H1 (cell line): ENCODE measurements around the gene RERE. TPM values are rescaled to one million over a fixed set of nuclear protein-coding genes. Genes with fewer than 3 reads are reported as not detected.

Experiments used
- CTCF ChIA-PET: fragments of 300-600 bp; sonication (Branson Sonifier 250); formaldehyde crosslinking; loops from one replicate; lab custom pipeline; 2021; ENCODE audit not compliant: partially characterized antibody; lab: Charles Lee
- POLR2A ChIA-PET: fragments of 300-600 bp; sonication (Branson Sonifier 250); formaldehyde crosslinking; loops from one replicate; lab custom pipeline; 2021; ENCODE audit warnings: inconsistent platforms; ENCODE audit not compliant: partially characterized antibody; lab: Charles Lee
- DNase-seq, 2 experiments: peaks; one replicate each; pipeline versions ENCODE4 v3.0.0 to v3.0.0-alpha.2; 2010 to 2022; ENCODE audit warnings: low spot score in 2 of 2, low read depth in 1 of 2, mixed read lengths in 1 of 2
- FAIRE-seq: peaks from 2 replicates; lab custom pipeline; 2011; peaks lifted over from hg19 to GRCh38; lab: Jason Lieb, UNC
- H2AFZ ChIP-seq: 2 replicates; pipeline ENCODE4 v1.8.1; 2012; ENCODE audit warnings: low read length, inconsistent platforms
- H2AK5ac ChIP-seq: 2 replicates; pipeline ENCODE4 v1.6.1; 2013; ENCODE audit warnings: low read depth, low read length
- H2BK120ac ChIP-seq: replicated peaks from 2 replicates; pipeline ENCODE3; 2013; ENCODE audit warnings: low read depth, low read length, inconsistent platforms
- H2BK12ac ChIP-seq: 2 replicates; pipeline ENCODE4 v1.6.1; 2013; ENCODE audit warnings: low read depth, low read length
- H2BK15ac ChIP-seq: 2 replicates; pipeline ENCODE4 v1.6.1; 2013; ENCODE audit warnings: low read length
- H2BK20ac ChIP-seq: 2 replicates; pipeline ENCODE4 v1.6.1; 2013; ENCODE audit warnings: low read length
- H2BK5ac ChIP-seq: 2 replicates; pipeline ENCODE4 v1.6.1; 2013; ENCODE audit warnings: low read depth, low read length
- H3K14ac ChIP-seq: 2 replicates; pipeline ENCODE4 v1.6.1; 2013; ENCODE audit warnings: inconsistent platforms; ENCODE audit not compliant: insufficient read length
- H3K18ac ChIP-seq: 2 replicates; pipeline ENCODE4 v1.6.1; 2013; ENCODE audit warnings: low read length; ENCODE audit errors: extremely low read depth
- H3K23ac ChIP-seq: 2 replicates; pipeline ENCODE4 v1.6.1; 2013; ENCODE audit warnings: inconsistent platforms; ENCODE audit not compliant: insufficient read length
- H3K23me2 ChIP-seq: 2 replicates; pipeline ENCODE4 v1.6.1; 2013; ENCODE audit warnings: low read depth, low read length
- H3K27ac ChIP-seq: 2 replicates; pipeline ENCODE4 v1.6.1; 2011; ENCODE audit warnings: low read depth, low read length, inconsistent platforms
- H3K27me3 ChIP-seq, 4 experiments: replicated peaks in 1 of 4; 1 replicate in 1 of 4; 2 replicates in 3 of 4; pipeline versions ENCODE4 v1.6.1 to v1.8.1; 2011 to 2013; ENCODE audit warnings: low read length in 3 of 4, mild to moderate bottlenecking in 3 of 4, inconsistent platforms in 2 of 4, mixed read lengths in 2 of 4, moderate library complexity in 1 of 4; ENCODE audit not compliant: control insufficient read depth in 3 of 4, insufficient read depth in 3 of 4; ENCODE audit errors: extremely low read depth in 1 of 4
- H3K36me3 ChIP-seq, 4 experiments: 2 replicates each; pipeline versions ENCODE4 v1.6.1 to v1.8.1; 2011 to 2013; ENCODE audit warnings: mild to moderate bottlenecking in 4 of 4, low read length in 3 of 4, moderate library complexity in 2 of 4, control low read depth in 1 of 4, inconsistent platforms in 1 of 4; ENCODE audit not compliant: insufficient read depth in 4 of 4, control insufficient read depth in 2 of 4
- H3K4ac ChIP-seq: replicated peaks from 2 replicates; pipeline ENCODE3; 2013; ENCODE audit warnings: low read length, low read depth, mixed read lengths, inconsistent platforms; ENCODE audit not compliant: insufficient read length
- H3K4me1 ChIP-seq, 4 experiments: replicated peaks in 1 of 4; 1 replicate in 1 of 4; 2 replicates in 3 of 4; pipeline versions ENCODE4 v1.6.1 to v1.8.1; 2011 to 2013; ENCODE audit warnings: low read length in 3 of 4, inconsistent platforms in 2 of 4, mixed read lengths in 1 of 4; ENCODE audit not compliant: insufficient read depth in 4 of 4, control insufficient read depth in 3 of 4
- H3K4me2 ChIP-seq, 2 experiments: 2 replicates each; pipeline versions ENCODE4 v1.6.1 to v1.8.1; 2011 to 2013; ENCODE audit warnings: low read depth in 2 of 2, low read length in 2 of 2, control low read depth in 1 of 2, inconsistent platforms in 1 of 2, mild to moderate bottlenecking in 1 of 2; ENCODE audit not compliant: insufficient read depth in 1 of 2
- H3K4me3 ChIP-seq, 4 experiments: fragments of 200-600, 300-600 bp in 1 of 4; sonication (generic), shearing (Covaris generic), sonication (Bioruptor Twin) in 1 of 4; 2 replicates each; pipeline versions ENCODE4 v1.5.1 to v1.8.1; 2011 to 2016; ENCODE audit warnings: low read length in 4 of 4, low read depth in 3 of 4, control low read depth in 2 of 4, inconsistent platforms in 2 of 4, mild to moderate bottlenecking in 2 of 4, mixed read lengths in 1 of 4, moderate library complexity in 1 of 4; ENCODE audit not compliant: insufficient read depth in 2 of 4; ENCODE audit errors: extremely low read depth in 1 of 4
- H3K56ac ChIP-seq: replicated peaks from 2 replicates; pipeline ENCODE3; 2013; ENCODE audit warnings: low read depth, mild to moderate bottlenecking, mixed read lengths, low read length, inconsistent platforms; ENCODE audit not compliant: insufficient read length
- H3K79me1 ChIP-seq: 2 replicates; pipeline ENCODE4 v1.6.1; 2013; ENCODE audit warnings: low read depth, low read length, control low read depth
- H3K79me2 ChIP-seq, 2 experiments: 2 replicates each; pipeline versions ENCODE4 v1.6.1 to v1.8.1; 2012 to 2013; ENCODE audit warnings: low read length in 2 of 2, mild to moderate bottlenecking in 2 of 2, inconsistent platforms in 1 of 2; ENCODE audit not compliant: insufficient read depth in 2 of 2, control insufficient read depth in 1 of 2
- H3K9ac ChIP-seq, 4 experiments: replicated peaks in 1 of 4; 1 replicate in 1 of 4; 2 replicates in 3 of 4; pipeline versions ENCODE4 v1.6.1 to v1.8.1; 2011 to 2013; ENCODE audit warnings: low read depth in 3 of 4, low read length in 3 of 4, control low read depth in 2 of 4, mild to moderate bottlenecking in 2 of 4, moderate library complexity in 2 of 4, inconsistent platforms in 1 of 4; ENCODE audit errors: extremely low read depth in 1 of 4
- H3K9me3 ChIP-seq, 2 experiments: 2 replicates each; pipeline versions ENCODE4 v1.6.1 to v1.8.1; 2012 to 2013; ENCODE audit warnings: mild to moderate bottlenecking in 2 of 2, moderate library complexity in 2 of 2, control low read depth in 1 of 2, inconsistent platforms in 1 of 2, low read depth in 1 of 2, low read length in 1 of 2, mixed read lengths in 1 of 2; ENCODE audit not compliant: insufficient read depth in 2 of 2
- H4K20me1 ChIP-seq, 2 experiments: replicated peaks in 1 of 2; 2 replicates each; pipeline versions ENCODE3 to v1.8.1; 2011 to 2013; ENCODE audit warnings: inconsistent platforms in 2 of 2, low read length in 2 of 2, mild to moderate bottlenecking in 1 of 2; ENCODE audit not compliant: insufficient read depth in 2 of 2, control insufficient read depth in 1 of 2
- H4K5ac ChIP-seq: 2 replicates; pipeline ENCODE4 v1.6.1; 2013; ENCODE audit warnings: low read length, low read depth, mixed read lengths, inconsistent platforms; ENCODE audit not compliant: insufficient read length
- H4K8ac ChIP-seq: 2 replicates; pipeline ENCODE4 v1.8.0; 2013; ENCODE audit warnings: mild to moderate bottlenecking, moderate library complexity, low read length, inconsistent platforms; ENCODE audit not compliant: insufficient read depth; ENCODE audit errors: extremely low read depth
- H4K91ac ChIP-seq: replicated peaks from 2 replicates; pipeline ENCODE3; 2013; ENCODE audit warnings: low read length, mixed read lengths, inconsistent platforms; ENCODE audit not compliant: insufficient read length
- BCL11A ChIP-seq, 2 experiments: IDR thresholded peaks; one replicate each; pipeline ENCODE4 v1.6.1; 2011; ENCODE audit warnings: low read depth in 2 of 2, low read length in 2 of 2, mild to moderate bottlenecking in 2 of 2
- CBX8 ChIP-seq: fragments of 300-800, 300-1000 bp; sonication (generic); IDR thresholded peaks from 2 replicates; pipeline ENCODE4 v1.7.1; 2016; ENCODE audit warnings: low read depth, low read length, borderline replicate concordance
- CREB1 ChIP-seq: IDR thresholded peaks from 2 replicates; pipeline ENCODE4 v1.6.1; 2012; ENCODE audit warnings: inconsistent platforms
- MAFK ChIP-seq: IDR thresholded peaks from 2 replicates; pipeline ENCODE4 v1.6.1; 2012; ENCODE audit warnings: low read depth, mild to moderate bottlenecking, improper control_type of control experiment, low read length
- POU5F1 ChIP-seq: IDR thresholded peaks from 2 replicates; pipeline ENCODE4 v1.6.1; 2011; ENCODE audit warnings: low read depth, mild to moderate bottlenecking, low read length, moderate library complexity
- SIRT6 ChIP-seq: IDR thresholded peaks from one replicate; pipeline ENCODE4 v1.7.1; 2012; ENCODE audit warnings: low read length, inconsistent platforms
- SP1 ChIP-seq: IDR thresholded peaks from 2 replicates; pipeline ENCODE4 v1.6.1; 2011; ENCODE audit warnings: low read depth, low read length
- SRF ChIP-seq: IDR thresholded peaks from 2 replicates; pipeline ENCODE4 v1.6.1; 2011; ENCODE audit warnings: mild to moderate bottlenecking, low read depth, low read length, moderate library complexity
- TBP ChIP-seq: IDR thresholded peaks from 2 replicates; pipeline ENCODE4 v1.6.1; 2011; ENCODE audit warnings: low read depth, low read length, improper control_type of control experiment
- WGBS, 2 experiments: shearing (Covaris generic) in 1 of 2; methylation state at CpG; one replicate each; pipeline versions ENCODE4 v1.1.6 to v1.1.7; 2013 to 2015; ENCODE audit warnings: low lambda C conversion rate in 2 of 2, mixed read lengths in 2 of 2, inconsistent platforms in 1 of 2, low coverage in 1 of 2, missing lambda C conversion rate in 1 of 2; ENCODE audit not compliant: insufficient replicate concordance in 2 of 2, insufficient coverage in 1 of 2, insufficient read length in 1 of 2; ENCODE audit errors: extremely low coverage in 1 of 2, missing lambda C conversion rate in 1 of 2; 5-methylcytosine and 5-hydroxymethylcytosine counted together
- polyA plus RNA-seq, 7 experiments: library from polyadenylated mRNA; depleted of rRNA in 3 of 7; stranded (reverse) in 5 of 7; unstranded in 2 of 7; fragments of >200 nt in 5 of 7; fragments of 200-250 nt in 2 of 7; gene quantifications; 1 replicate in 5 of 7; 2 replicates in 1 of 7; 4 replicates in 1 of 7; pipeline versions ENCODE4 v1.2.1 to v1.2.3, GENCODE V29; 2011 to 2013; ENCODE audit warnings: missing spikeins in 2 of 7, mixed read lengths in 2 of 7
- total RNA-seq: library from RNA; stranded (reverse); fragmentation: NEBNext Ultra II Directional; extraction: Animal tissue kit (Norgen Biotek cat#: 25700); gene quantifications from 2 replicates; pipeline ENCODE4 v1.2.1, GENCODE V29; 2021
- TF ChIP-seq, protein P1 (sequence below), 3 experiments: IDR thresholded peaks; 1 replicate in 2 of 3; 2 replicates in 1 of 3; pipeline versions ENCODE4 v1.5.1 to v1.6.1; 2011; ENCODE audit warnings: low read length in 3 of 3, mild to moderate bottlenecking in 3 of 3, inconsistent platforms in 2 of 3, low read depth in 1 of 3, moderate library complexity in 1 of 3; ENCODE audit not compliant: insufficient read depth in 1 of 3; ENCODE audit errors: control extremely low read depth in 1 of 3
- TF ChIP-seq, protein P2 (sequence below): IDR thresholded peaks from 2 replicates; pipeline ENCODE4 v1.6.1; 2012; ENCODE audit warnings: low read length, inconsistent platforms

RERE gene
- total and polyA plus RNA-seq, 2 of the 8 experiments (the other 6 are each of a cell fraction or from before 2014, with no cell fraction given) = 15.3 to 142 TPM

DNA sequence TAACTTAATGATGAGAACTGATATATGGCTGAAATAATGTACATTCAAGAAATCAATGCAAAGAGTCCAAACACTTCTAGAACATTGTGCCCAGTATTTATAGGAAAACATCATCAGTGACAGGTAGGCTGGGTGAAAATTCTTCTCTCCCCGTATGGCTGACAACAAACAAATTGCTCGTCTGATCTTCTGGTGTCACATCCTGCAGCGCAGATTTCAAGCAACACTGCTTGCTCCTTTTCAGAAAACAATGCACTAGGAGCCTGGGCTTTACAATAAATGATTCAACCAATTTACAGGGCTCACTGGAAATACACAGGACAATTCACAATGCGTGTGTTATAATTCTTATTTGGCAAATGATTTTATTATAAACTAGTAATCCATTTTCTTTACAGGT lies 185.3 kb downstream of the RERE start:
- H3K79me1 ChIP-seq = peaks cover 6% of the 10 kb centered on the region
- H3K4me2 ChIP-seq = no peak overlapping the region
- POLR2A ChIA-PET = no interaction called here
- H3K23me2 ChIP-seq = peaks cover 2% of the 10 kb centered on the region; the same call in 1 of the 2 replicates
- H4K20me1 ChIP-seq = peaks cover 24 to 33% of the 10 kb centered on the region in 2 experiments
- H2BK12ac ChIP-seq = no peak overlapping the region
- H2AFZ ChIP-seq = no peak overlapping the region
- H3K4me3 ChIP-seq = no peak overlapping the region
- H4K5ac ChIP-seq = no peak overlapping the region
- no peak overlapping the region for H3K23ac ChIP-seq
- no peak overlapping the region for H3K18ac ChIP-seq
- no peak overlapping the region for H3K4ac ChIP-seq
- WGBS, 2 experiments = 88% methylated on average over 4 of the region's 4 CpGs; no CpG with 5 or more reads in 1 of the 2 experiments
- no peaks in the 10 kb centered on the region for H3K9me3 ChIP-seq
- FAIRE-seq (no peak), DNase-seq (no peak)
- peaks cover under 1 to 95% of the 10 kb centered on the region in 2 experiments; a peak in 3 of 4 replicates for H3K79me2 ChIP-seq
- H3K27ac ChIP-seq = no peak overlapping the region
- H4K91ac ChIP-seq = no peak overlapping the region
- H4K8ac ChIP-seq = no peak overlapping the region
- no peak overlapping the region for H2BK15ac ChIP-seq
- no peak overlapping the region for H3K9ac ChIP-seq
- H3K14ac ChIP-seq = no peak overlapping the region
- H2BK120ac ChIP-seq = no peak overlapping the region
- no peak overlapping the region for H2BK20ac ChIP-seq
- peaks cover 0 to 14% (median 8%) of the 10 kb centered on the region in 4 experiments; a peak in 6 of 7 replicates for H3K4me1 ChIP-seq
- CTCF ChIA-PET = interaction anchor here (0.6 to 1.8 kb wide), 3 partner anchors 40 to 144 kb away, joined by 3 to 4 read pairs (median 3); no protein-coding TSS in a partner anchor
- H3K27me3 ChIP-seq = no peaks in the 10 kb centered on the region
- H2BK5ac ChIP-seq = no peak overlapping the region
- no peak overlapping the region for H2AK5ac ChIP-seq
- no peak overlapping the region for H3K56ac ChIP-seq
- H3K36me3 ChIP-seq = no peaks in the 10 kb centered on the region
- no peak for TF ChIP-seq POU5F1
- no peak for TF ChIP-seq SP1
- TF ChIP-seq CBX8 = no peak
- no peak for TF ChIP-seq CREB1
- no peak for TF ChIP-seq BCL11A (IDR thresholded peaks at IDR 0.05; ENCODE audit: low read depth in 2 of 2, low read length in 2 of 2)
- no peak for TF ChIP-seq SIRT6
- TF ChIP-seq, protein P1, sequence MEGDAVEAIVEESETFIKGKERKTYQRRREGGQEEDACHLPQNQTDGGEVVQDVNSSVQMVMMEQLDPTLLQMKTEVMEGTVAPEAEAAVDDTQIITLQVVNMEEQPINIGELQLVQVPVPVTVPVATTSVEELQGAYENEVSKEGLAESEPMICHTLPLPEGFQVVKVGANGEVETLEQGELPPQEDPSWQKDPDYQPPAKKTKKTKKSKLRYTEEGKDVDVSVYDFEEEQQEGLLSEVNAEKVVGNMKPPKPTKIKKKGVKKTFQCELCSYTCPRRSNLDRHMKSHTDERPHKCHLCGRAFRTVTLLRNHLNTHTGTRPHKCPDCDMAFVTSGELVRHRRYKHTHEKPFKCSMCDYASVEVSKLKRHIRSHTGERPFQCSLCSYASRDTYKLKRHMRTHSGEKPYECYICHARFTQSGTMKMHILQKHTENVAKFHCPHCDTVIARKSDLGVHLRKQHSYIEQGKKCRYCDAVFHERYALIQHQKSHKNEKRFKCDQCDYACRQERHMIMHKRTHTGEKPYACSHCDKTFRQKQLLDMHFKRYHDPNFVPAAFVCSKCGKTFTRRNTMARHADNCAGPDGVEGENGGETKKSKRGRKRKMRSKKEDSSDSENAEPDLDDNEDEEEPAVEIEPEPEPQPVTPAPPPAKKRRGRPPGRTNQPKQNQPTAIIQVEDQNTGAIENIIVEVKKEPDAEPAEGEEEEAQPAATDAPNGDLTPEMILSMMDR (IDR thresholded peaks at IDR 0.05; ENCODE audit: control extremely low read depth in 1 of 3, insufficient read depth in 1 of 3, low read depth in 1 of 3, low read length in 3 of 3) = no peak
- no peak for TF ChIP-seq MAFK
- no peak for TF ChIP-seq SRF
- no peak for TF ChIP-seq TBP
- TF ChIP-seq, protein P2, sequence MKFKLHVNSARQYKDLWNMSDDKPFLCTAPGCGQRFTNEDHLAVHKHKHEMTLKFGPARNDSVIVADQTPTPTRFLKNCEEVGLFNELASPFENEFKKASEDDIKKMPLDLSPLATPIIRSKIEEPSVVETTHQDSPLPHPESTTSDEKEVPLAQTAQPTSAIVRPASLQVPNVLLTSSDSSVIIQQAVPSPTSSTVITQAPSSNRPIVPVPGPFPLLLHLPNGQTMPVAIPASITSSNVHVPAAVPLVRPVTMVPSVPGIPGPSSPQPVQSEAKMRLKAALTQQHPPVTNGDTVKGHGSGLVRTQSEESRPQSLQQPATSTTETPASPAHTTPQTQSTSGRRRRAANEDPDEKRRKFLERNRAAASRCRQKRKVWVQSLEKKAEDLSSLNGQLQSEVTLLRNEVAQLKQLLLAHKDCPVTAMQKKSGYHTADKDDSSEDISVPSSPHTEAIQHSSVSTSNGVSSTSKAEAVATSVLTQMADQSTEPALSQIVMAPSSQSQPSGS = no peak
